ENCODE results near the gene DIAPH2. TPM values are rescaled to one million over a fixed set of nuclear protein-coding genes. Genes with fewer than 3 reads are reported as not detected.

DIAPH2 gene
- total and polyA plus RNA-seq, 9 of the 15 experiments (the other 6 are each of a cell fraction or from before 2014, with no cell fraction given), result 0.01 to 0.18 (median 0.07) TPM; not detected in 1

- TF ChIP-seq ZNF407 (IDR thresholded peaks at IDR 0.05; ENCODE audit: low read depth) (no peak), HNRNPLL (IDR thresholded peaks at IDR 0.05; ENCODE audit: low read depth, low read length, poor library complexity, severe bottlenecking) (no peak), CXXC5 (CRISPR knock-in tag; IDR thresholded peaks at IDR 0.05) (no peak), NEUROD1 (IDR thresholded peaks at IDR 0.05; ENCODE audit: borderline replicate concordance, low read depth, low read length, partially characterized antibody) (no peak), C11orf30 (IDR thresholded peaks at IDR 0.05; ENCODE audit: low read depth) (no peak), ZNF551 (CRISPR knock-in tag; IDR thresholded peaks at IDR 0.05) (no peak), PHB2 (IDR thresholded peaks at IDR 0.05; ENCODE audit: low read depth) (no peak), MLX (CRISPR knock-in tag; conservative IDR thresholded peaks at IDR 0.05) (no peak)
These were observed 38.1 kb downstream of the DIAPH2 start (continued) for GRCh38 chrX:96722781-96723180.
